H9 (cell line): ENCODE measurements around the gene ISG20L2. TPM values are rescaled to one million over a fixed set of nuclear protein-coding genes. Genes with fewer than 3 reads are reported as not detected.
A peak's percentile ranks its signal among the peaks of the same experiment; 100 is the strongest.

Experiments
- DNase-seq: peaks from one replicate; pipeline ENCODE4 v3.0.0-alpha.2; 2017
- H2AFZ ChIP-seq: one replicate; pipeline ENCODE4 v1.6.1; 2013; ENCODE audit warnings: mild to moderate bottlenecking, low read length, control low read depth, moderate library complexity
- H2AK5ac ChIP-seq: 2 replicates; pipeline ENCODE4 v1.6.1; 2013; ENCODE audit warnings: low read length, control low read depth, mixed read lengths; ENCODE audit not compliant: insufficient read length
- H2BK120ac ChIP-seq: one replicate; pipeline ENCODE4 v1.6.1; 2013; ENCODE audit warnings: low read depth, mild to moderate bottlenecking, low read length, control low read depth, inconsistent platforms; ENCODE audit not compliant: poor library complexity, severe bottlenecking
- H2BK12ac ChIP-seq: 2 replicates; pipeline ENCODE4 v1.6.1; 2013; ENCODE audit warnings: low read length, control low read depth, mixed read lengths, low read depth; ENCODE audit not compliant: insufficient read length
- H2BK15ac ChIP-seq: 2 replicates; pipeline ENCODE4 v1.6.1; 2013; ENCODE audit warnings: low read depth, low read length, control low read depth
- H2BK20ac ChIP-seq: one replicate; pipeline ENCODE4 v1.6.1; 2013; ENCODE audit warnings: low read depth, mild to moderate bottlenecking, low read length, control low read depth, inconsistent platforms; ENCODE audit not compliant: poor library complexity, severe bottlenecking
- H2BK5ac ChIP-seq: 2 replicates; pipeline ENCODE4 v1.6.1; 2013; ENCODE audit warnings: low read length, control low read depth, mixed read lengths; ENCODE audit not compliant: insufficient read length
- H3K14ac ChIP-seq: 2 replicates; pipeline ENCODE4 v1.6.1; 2013; ENCODE audit warnings: low read length, control low read depth; ENCODE audit not compliant: insufficient read depth
- H3K18ac ChIP-seq: 2 replicates; pipeline ENCODE4 v1.6.1; 2013; ENCODE audit warnings: low read depth, mild to moderate bottlenecking, mixed read lengths, low read length, control low read depth; ENCODE audit not compliant: insufficient read length
- H3K23ac ChIP-seq: 2 replicates; pipeline ENCODE4 v1.6.1; 2013; ENCODE audit warnings: low read length, control low read depth, mixed read lengths, low read depth; ENCODE audit not compliant: insufficient read length
- H3K23me2 ChIP-seq: 2 replicates; pipeline ENCODE4 v1.6.1; 2013; ENCODE audit warnings: low read depth, mild to moderate bottlenecking, mixed read lengths, low read length, control low read depth; ENCODE audit not compliant: insufficient read length, poor library complexity, severe bottlenecking
- H3K27ac ChIP-seq: 2 replicates; pipeline ENCODE4 v1.5.1; 2013; ENCODE audit warnings: low read length, control low read depth, mixed read lengths, low read depth; ENCODE audit not compliant: insufficient read length
- H3K27me3 ChIP-seq: 2 replicates; pipeline ENCODE4 v1.6.1; 2013; ENCODE audit warnings: low read length, control low read depth, inconsistent platforms; ENCODE audit not compliant: insufficient read depth
- H3K4ac ChIP-seq: 2 replicates; pipeline ENCODE4 v1.6.1; 2013; ENCODE audit warnings: low read depth, mild to moderate bottlenecking, control low read depth, inconsistent platforms, low read length, moderate library complexity
- H3K4me1 ChIP-seq: 2 replicates; pipeline ENCODE4 v1.6.1; 2013; ENCODE audit warnings: low read length, control low read depth, inconsistent platforms; ENCODE audit not compliant: insufficient read depth
- H3K4me2 ChIP-seq: 2 replicates; pipeline ENCODE4 v1.6.1; 2013; ENCODE audit warnings: low read length, control low read depth, mixed read lengths; ENCODE audit not compliant: insufficient read length, insufficient read depth
- H3K56ac ChIP-seq: 2 replicates; pipeline ENCODE4 v1.6.1; 2013; ENCODE audit warnings: low read depth, mild to moderate bottlenecking, mixed read lengths, low read length, control low read depth; ENCODE audit not compliant: insufficient read length
- H3K79me1 ChIP-seq: 2 replicates; pipeline ENCODE4 v1.6.1; 2013; ENCODE audit warnings: low read depth, mild to moderate bottlenecking, moderate library complexity, low read length, control low read depth, inconsistent platforms; ENCODE audit not compliant: insufficient read depth, poor library complexity, severe bottlenecking
- H3K79me2 ChIP-seq: 2 replicates; pipeline ENCODE4 v1.6.1; 2013; ENCODE audit warnings: low read length, control low read depth, inconsistent platforms; ENCODE audit not compliant: insufficient read depth
- H3K9ac ChIP-seq: 2 replicates; pipeline ENCODE4 v1.6.1; 2013; ENCODE audit warnings: low read length, control low read depth, mixed read lengths; ENCODE audit not compliant: insufficient read length; ENCODE audit errors: extremely low read depth
- H3K9me3 ChIP-seq: one replicate; pipeline ENCODE4 v1.6.1; 2013; ENCODE audit warnings: low read depth, low read length, inconsistent platforms; ENCODE audit not compliant: control insufficient read depth
- H3T11ph ChIP-seq: one replicate; pipeline ENCODE4 v1.6.1; 2013; ENCODE audit warnings: mild to moderate bottlenecking, low read length, control low read depth, inconsistent platforms
- H4K20me1 ChIP-seq: one replicate; pipeline ENCODE4 v1.6.1; 2013; ENCODE audit not compliant: control insufficient read depth, insufficient read length, insufficient read depth
- H4K5ac ChIP-seq: 2 replicates; pipeline ENCODE4 v1.6.1; 2013; ENCODE audit warnings: low read depth, mild to moderate bottlenecking, mixed read lengths, low read length, control low read depth; ENCODE audit not compliant: insufficient read length
- H4K8ac ChIP-seq: replicated peaks from 2 replicates; pipeline ENCODE4 v1.6.1; 2013; ENCODE audit warnings: low read length, control low read depth, mixed read lengths, low read depth; ENCODE audit not compliant: insufficient read length
- H4K91ac ChIP-seq: 2 replicates; pipeline ENCODE4 v1.6.1; 2013; ENCODE audit warnings: low read depth, mild to moderate bottlenecking, moderate library complexity, mixed read lengths, low read length, control low read depth; ENCODE audit not compliant: insufficient read length
- H3K27ac Mint-ChIP-seq, 3 experiments: 2 replicates in 2 of 3; 3 replicates in 1 of 3; pipeline ENCODE4 v1.8.0; 2020 to 2021; ENCODE audit warnings: mixed read lengths in 3 of 3, mild to moderate bottlenecking in 1 of 3, moderate library complexity in 1 of 3
- H3K27me3 Mint-ChIP-seq: 2 replicates; pipeline ENCODE4 v1.8.0; 2021; ENCODE audit warnings: low read depth, mild to moderate bottlenecking, moderate library complexity, mixed read lengths
- H3K36me3 Mint-ChIP-seq, 3 experiments: 2 replicates in 2 of 3; 3 replicates in 1 of 3; pipeline ENCODE4 v1.8.0; 2020 to 2021; ENCODE audit warnings: low read depth in 3 of 3, mixed read lengths in 3 of 3; ENCODE audit not compliant: insufficient read depth in 1 of 3
- H3K4me1 Mint-ChIP-seq, 2 experiments: 2 replicates each; pipeline ENCODE4 v1.8.0; 2020; ENCODE audit warnings: mixed read lengths in 2 of 2
- H3K4me3 Mint-ChIP-seq, 2 experiments: 2 replicates in 1 of 2; 3 replicates in 1 of 2; pipeline ENCODE4 v1.8.0; 2020 to 2021; ENCODE audit warnings: mild to moderate bottlenecking in 2 of 2, mixed read lengths in 2 of 2, moderate library complexity in 1 of 2
- H3K9me3 Mint-ChIP-seq, 2 experiments: 2 replicates in 1 of 2; 3 replicates in 1 of 2; pipeline ENCODE4 v1.8.0; 2020; ENCODE audit warnings: mild to moderate bottlenecking in 2 of 2, mixed read lengths in 2 of 2, moderate library complexity in 1 of 2
- CTCF ChIP-seq: fragments of 200-600 bp; sonication (generic); conservative IDR thresholded peaks from 3 replicates; pipeline ENCODE4 v1.8.0; 2021; ENCODE audit warnings: antibody characterized with exemption, mild to moderate bottlenecking
- WGBS: extraction: QIAGEN DNeasy Blood & Tissue Kit; methylation state at CpG from one replicate; pipeline ENCODE4 v1.1.7; 2013; ENCODE audit warnings: missing lambda C conversion rate, low lambda C conversion rate, mixed read lengths; ENCODE audit not compliant: insufficient read length; ENCODE audit errors: extremely low coverage; 5-methylcytosine and 5-hydroxymethylcytosine counted together
- total RNA-seq: library from RNA; stranded (reverse); gene quantifications from 2 replicates; pipeline ENCODE4 v1.2.1, GENCODE V29; 2021

The ISG20L2 gene
- total RNA-seq, 1 experiment from 2014 or later = 57.6 TPM

- Histone ChIP-seq H3K27me3 (no peaks in the 10 kb centered on the region), H3T11ph (no peak overlapping the region), H2BK15ac (no peak overlapping the region), H3K4me2 (peak overlapping the region; percentile 57), H2BK12ac (no peak overlapping the region), H2BK20ac (no peak overlapping the region), H4K20me1 (peaks cover 3% of the 10 kb centered on the region), H4K5ac (no peak overlapping the region), H4K8ac (no peak overlapping the region), H3K56ac (no peak overlapping the region), H3K23ac (no peak overlapping the region), H3K14ac (no peak overlapping the region), H3K27ac (no peak overlapping the region), H3K4me1 (peaks cover 5% of the 10 kb centered on the region), H3K23me2 (no peaks in the 10 kb centered on the region), H3K79me2 (peaks cover 27% of the 10 kb centered on the region; the same call in 1 of the 2 replicates), H3K9me3 (no peaks in the 10 kb centered on the region), H3K18ac (no peak overlapping the region), H2AFZ (no peak overlapping the region), H2BK120ac (no peak overlapping the region), H2AK5ac (no peak overlapping the region), H4K91ac (no peak overlapping the region), H3K4ac (no peak overlapping the region), H3K79me1 (peaks cover 21% of the 10 kb centered on the region), H3K9ac (no peak overlapping the region), H2BK5ac (no peak overlapping the region)
- peak; percentile 73 for TF ChIP-seq CTCF
- H3K27me3 Mint-ChIP-seq = no peaks in the 10 kb centered on the region; the same call in 1 of the 2 replicates
- DNase-seq = peak; percentile 71
- H3K36me3 Mint-ChIP-seq = peaks cover 22 to 25% (median 24%) of the 10 kb centered on the region in 3 experiments
- no peak overlapping the region for H3K27ac Mint-ChIP-seq
- H3K4me3 Mint-ChIP-seq = no peak overlapping the region
- H3K9me3 Mint-ChIP-seq = no peaks in the 10 kb centered on the region
- no CpG with 5 or more reads among the region's 15 CpGs for WGBS
- peaks cover 10 to 14% of the 10 kb centered on the region in 2 experiments for H3K4me1 Mint-ChIP-seq
Observed at GRCh38 chr1:156726549-156727226, 1.9 kb downstream of the ISG20L2 start.
